H9 (cell line): Measurements from ENCODE around the gene PHLDA3. TPM values are rescaled to one million over a fixed set of nuclear protein-coding genes. Genes with fewer than 3 reads are reported as not detected.
A peak's percentile ranks its signal among the peaks of the same experiment; 100 is the strongest.

ENCODE experiments used
- DNase-seq: peaks from one replicate; pipeline ENCODE4 v3.0.0-alpha.2; 2017
- H2AFZ ChIP-seq: one replicate; pipeline ENCODE4 v1.6.1; 2013; ENCODE audit warnings: mild to moderate bottlenecking, low read length, control low read depth, moderate library complexity
- H2AK5ac ChIP-seq: 2 replicates; pipeline ENCODE4 v1.6.1; 2013; ENCODE audit warnings: low read length, control low read depth, mixed read lengths; ENCODE audit not compliant: insufficient read length
- H2BK120ac ChIP-seq: one replicate; pipeline ENCODE4 v1.6.1; 2013; ENCODE audit warnings: low read depth, mild to moderate bottlenecking, low read length, control low read depth, inconsistent platforms; ENCODE audit not compliant: poor library complexity, severe bottlenecking
- H2BK12ac ChIP-seq: 2 replicates; pipeline ENCODE4 v1.6.1; 2013; ENCODE audit warnings: low read length, control low read depth, mixed read lengths, low read depth; ENCODE audit not compliant: insufficient read length
- H2BK15ac ChIP-seq: 2 replicates; pipeline ENCODE4 v1.6.1; 2013; ENCODE audit warnings: low read depth, low read length, control low read depth
- H2BK20ac ChIP-seq: one replicate; pipeline ENCODE4 v1.6.1; 2013; ENCODE audit warnings: low read depth, mild to moderate bottlenecking, low read length, control low read depth, inconsistent platforms; ENCODE audit not compliant: poor library complexity, severe bottlenecking
- H2BK5ac ChIP-seq: 2 replicates; pipeline ENCODE4 v1.6.1; 2013; ENCODE audit warnings: low read length, control low read depth, mixed read lengths; ENCODE audit not compliant: insufficient read length
- H3K14ac ChIP-seq: 2 replicates; pipeline ENCODE4 v1.6.1; 2013; ENCODE audit warnings: low read length, control low read depth; ENCODE audit not compliant: insufficient read depth
- H3K18ac ChIP-seq: 2 replicates; pipeline ENCODE4 v1.6.1; 2013; ENCODE audit warnings: low read depth, mild to moderate bottlenecking, mixed read lengths, low read length, control low read depth; ENCODE audit not compliant: insufficient read length
- H3K23ac ChIP-seq: 2 replicates; pipeline ENCODE4 v1.6.1; 2013; ENCODE audit warnings: low read length, control low read depth, mixed read lengths, low read depth; ENCODE audit not compliant: insufficient read length
- H3K23me2 ChIP-seq: 2 replicates; pipeline ENCODE4 v1.6.1; 2013; ENCODE audit warnings: low read depth, mild to moderate bottlenecking, mixed read lengths, low read length, control low read depth; ENCODE audit not compliant: insufficient read length, poor library complexity, severe bottlenecking
- H3K27ac ChIP-seq: 2 replicates; pipeline ENCODE4 v1.5.1; 2013; ENCODE audit warnings: low read length, control low read depth, mixed read lengths, low read depth; ENCODE audit not compliant: insufficient read length
- H3K27me3 ChIP-seq: 2 replicates; pipeline ENCODE4 v1.6.1; 2013; ENCODE audit warnings: low read length, control low read depth, inconsistent platforms; ENCODE audit not compliant: insufficient read depth
- H3K4ac ChIP-seq: 2 replicates; pipeline ENCODE4 v1.6.1; 2013; ENCODE audit warnings: low read depth, mild to moderate bottlenecking, control low read depth, inconsistent platforms, low read length, moderate library complexity
- H3K4me1 ChIP-seq: 2 replicates; pipeline ENCODE4 v1.6.1; 2013; ENCODE audit warnings: low read length, control low read depth, inconsistent platforms; ENCODE audit not compliant: insufficient read depth
- H3K4me2 ChIP-seq: 2 replicates; pipeline ENCODE4 v1.6.1; 2013; ENCODE audit warnings: low read length, control low read depth, mixed read lengths; ENCODE audit not compliant: insufficient read length, insufficient read depth
- H3K56ac ChIP-seq: 2 replicates; pipeline ENCODE4 v1.6.1; 2013; ENCODE audit warnings: low read depth, mild to moderate bottlenecking, mixed read lengths, low read length, control low read depth; ENCODE audit not compliant: insufficient read length
- H3K79me1 ChIP-seq: 2 replicates; pipeline ENCODE4 v1.6.1; 2013; ENCODE audit warnings: low read depth, mild to moderate bottlenecking, moderate library complexity, low read length, control low read depth, inconsistent platforms; ENCODE audit not compliant: insufficient read depth, poor library complexity, severe bottlenecking
- H3K79me2 ChIP-seq: 2 replicates; pipeline ENCODE4 v1.6.1; 2013; ENCODE audit warnings: low read length, control low read depth, inconsistent platforms; ENCODE audit not compliant: insufficient read depth
- H3K9ac ChIP-seq: 2 replicates; pipeline ENCODE4 v1.6.1; 2013; ENCODE audit warnings: low read length, control low read depth, mixed read lengths; ENCODE audit not compliant: insufficient read length; ENCODE audit errors: extremely low read depth
- H3K9me3 ChIP-seq: one replicate; pipeline ENCODE4 v1.6.1; 2013; ENCODE audit warnings: low read depth, low read length, inconsistent platforms; ENCODE audit not compliant: control insufficient read depth
- H3T11ph ChIP-seq: one replicate; pipeline ENCODE4 v1.6.1; 2013; ENCODE audit warnings: mild to moderate bottlenecking, low read length, control low read depth, inconsistent platforms
- H4K20me1 ChIP-seq: one replicate; pipeline ENCODE4 v1.6.1; 2013; ENCODE audit not compliant: control insufficient read depth, insufficient read length, insufficient read depth
- H4K5ac ChIP-seq: 2 replicates; pipeline ENCODE4 v1.6.1; 2013; ENCODE audit warnings: low read depth, mild to moderate bottlenecking, mixed read lengths, low read length, control low read depth; ENCODE audit not compliant: insufficient read length
- H4K8ac ChIP-seq: replicated peaks from 2 replicates; pipeline ENCODE4 v1.6.1; 2013; ENCODE audit warnings: low read length, control low read depth, mixed read lengths, low read depth; ENCODE audit not compliant: insufficient read length
- H4K91ac ChIP-seq: 2 replicates; pipeline ENCODE4 v1.6.1; 2013; ENCODE audit warnings: low read depth, mild to moderate bottlenecking, moderate library complexity, mixed read lengths, low read length, control low read depth; ENCODE audit not compliant: insufficient read length
- H3K27ac Mint-ChIP-seq, 3 experiments: 2 replicates in 2 of 3; 3 replicates in 1 of 3; pipeline ENCODE4 v1.8.0; 2020 to 2021; ENCODE audit warnings: mixed read lengths in 3 of 3, mild to moderate bottlenecking in 1 of 3, moderate library complexity in 1 of 3
- H3K27me3 Mint-ChIP-seq: 2 replicates; pipeline ENCODE4 v1.8.0; 2021; ENCODE audit warnings: low read depth, mild to moderate bottlenecking, moderate library complexity, mixed read lengths
- H3K36me3 Mint-ChIP-seq, 3 experiments: 2 replicates in 2 of 3; 3 replicates in 1 of 3; pipeline ENCODE4 v1.8.0; 2020 to 2021; ENCODE audit warnings: low read depth in 3 of 3, mixed read lengths in 3 of 3; ENCODE audit not compliant: insufficient read depth in 1 of 3
- H3K4me1 Mint-ChIP-seq, 2 experiments: 2 replicates each; pipeline ENCODE4 v1.8.0; 2020; ENCODE audit warnings: mixed read lengths in 2 of 2
- H3K4me3 Mint-ChIP-seq, 2 experiments: 2 replicates in 1 of 2; 3 replicates in 1 of 2; pipeline ENCODE4 v1.8.0; 2020 to 2021; ENCODE audit warnings: mild to moderate bottlenecking in 2 of 2, mixed read lengths in 2 of 2, moderate library complexity in 1 of 2
- H3K9me3 Mint-ChIP-seq, 2 experiments: 2 replicates in 1 of 2; 3 replicates in 1 of 2; pipeline ENCODE4 v1.8.0; 2020; ENCODE audit warnings: mild to moderate bottlenecking in 2 of 2, mixed read lengths in 2 of 2, moderate library complexity in 1 of 2
- WGBS: extraction: QIAGEN DNeasy Blood & Tissue Kit; methylation state at CpG from one replicate; pipeline ENCODE4 v1.1.7; 2013; ENCODE audit warnings: missing lambda C conversion rate, low lambda C conversion rate, mixed read lengths; ENCODE audit not compliant: insufficient read length; ENCODE audit errors: extremely low coverage; 5-methylcytosine and 5-hydroxymethylcytosine counted together
- total RNA-seq: library from RNA; stranded (reverse); gene quantifications from 2 replicates; pipeline ENCODE4 v1.2.1, GENCODE V29; 2021
- TF ChIP-seq, protein P1 (sequence below): fragments of 200-600 bp; sonication (generic); conservative IDR thresholded peaks from 3 replicates; pipeline ENCODE4 v1.8.0; 2021; ENCODE audit warnings: antibody characterized with exemption, mild to moderate bottlenecking

Gene PHLDA3
- total RNA-seq, 1 experiment from 2014 or later: 53.9 TPM

DNA sequence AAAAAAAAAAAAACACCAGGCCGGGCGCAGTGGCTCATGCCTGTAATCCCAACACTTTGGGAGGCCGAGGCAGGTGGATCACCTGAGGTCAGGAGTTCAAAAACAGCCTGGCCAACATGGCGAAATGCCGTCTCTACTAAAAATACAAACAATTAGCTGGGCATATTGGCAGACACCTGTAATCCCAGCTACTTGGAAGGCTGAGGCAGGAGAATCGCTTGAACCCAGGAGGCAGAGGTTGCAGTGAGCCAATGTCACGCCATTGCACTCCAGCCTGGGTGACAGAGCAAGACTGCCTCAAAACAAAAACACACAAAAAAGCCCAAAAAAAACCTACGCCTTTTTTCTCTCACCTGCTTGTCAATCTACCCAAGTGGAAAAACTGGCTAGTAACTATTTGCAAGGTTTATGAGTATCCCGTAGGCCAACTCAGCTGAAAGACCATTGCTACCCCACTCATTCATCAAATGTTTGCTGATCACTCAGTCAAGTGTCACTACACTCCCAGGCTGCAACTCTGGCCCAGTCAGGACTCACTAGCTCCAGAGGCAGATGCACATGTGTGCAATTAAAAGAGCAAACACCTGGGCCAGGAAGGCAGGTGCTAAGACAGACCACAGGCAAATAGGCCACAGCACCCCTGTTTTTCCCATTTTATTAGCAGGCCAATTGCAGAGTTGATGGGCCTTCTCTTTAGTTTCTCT is 36.0 kb upstream of the PHLDA3 start:
- Histone ChIP-seq H4K20me1 (no peaks in the 10 kb centered on the region), H2BK15ac (no peak overlapping the region), H2AFZ (no peak overlapping the region), H3K56ac (no peak overlapping the region), H2BK5ac (no peak overlapping the region), H4K5ac (no peak overlapping the region), H4K91ac (no peak overlapping the region), H3T11ph (no peak overlapping the region), H3K14ac (no peak overlapping the region), H4K8ac (no peak overlapping the region), H3K18ac (peak overlapping the region; percentile 51), H3K4me1 (peaks cover 8% of the 10 kb centered on the region), H3K4ac (no peak overlapping the region), H3K79me1 (no peaks in the 10 kb centered on the region), H3K4me2 (no peak overlapping the region), H2AK5ac (no peak overlapping the region), H3K27ac (no peak overlapping the region), H2BK20ac (no peak overlapping the region), H2BK12ac (no peak overlapping the region), H3K9ac (no peak overlapping the region), H3K27me3 (peaks cover 4% of the 10 kb centered on the region; the same call in 1 of the 2 replicates), H3K9me3 (no peaks in the 10 kb centered on the region), H3K79me2 (no peaks in the 10 kb centered on the region), H3K23ac (no peak overlapping the region), H2BK120ac (no peak overlapping the region), H3K23me2 (peaks cover 8% of the 10 kb centered on the region)
- no peak overlapping the region for H3K4me3 Mint-ChIP-seq
- peaks cover 41 to 50% of the 10 kb centered on the region in 2 experiments for H3K4me1 Mint-ChIP-seq
- H3K9me3 Mint-ChIP-seq: no peaks in the 10 kb centered on the region
- no peak for DNase-seq
- peak overlapping the region; percentile 66 to 91 (median 85); a peak in 4 of 7 replicates for H3K27ac Mint-ChIP-seq
- no peaks in the 10 kb centered on the region for H3K36me3 Mint-ChIP-seq
- peaks cover 2% of the 10 kb centered on the region; the same call in 1 of the 2 replicates for H3K27me3 Mint-ChIP-seq
- TF ChIP-seq, protein P1, sequence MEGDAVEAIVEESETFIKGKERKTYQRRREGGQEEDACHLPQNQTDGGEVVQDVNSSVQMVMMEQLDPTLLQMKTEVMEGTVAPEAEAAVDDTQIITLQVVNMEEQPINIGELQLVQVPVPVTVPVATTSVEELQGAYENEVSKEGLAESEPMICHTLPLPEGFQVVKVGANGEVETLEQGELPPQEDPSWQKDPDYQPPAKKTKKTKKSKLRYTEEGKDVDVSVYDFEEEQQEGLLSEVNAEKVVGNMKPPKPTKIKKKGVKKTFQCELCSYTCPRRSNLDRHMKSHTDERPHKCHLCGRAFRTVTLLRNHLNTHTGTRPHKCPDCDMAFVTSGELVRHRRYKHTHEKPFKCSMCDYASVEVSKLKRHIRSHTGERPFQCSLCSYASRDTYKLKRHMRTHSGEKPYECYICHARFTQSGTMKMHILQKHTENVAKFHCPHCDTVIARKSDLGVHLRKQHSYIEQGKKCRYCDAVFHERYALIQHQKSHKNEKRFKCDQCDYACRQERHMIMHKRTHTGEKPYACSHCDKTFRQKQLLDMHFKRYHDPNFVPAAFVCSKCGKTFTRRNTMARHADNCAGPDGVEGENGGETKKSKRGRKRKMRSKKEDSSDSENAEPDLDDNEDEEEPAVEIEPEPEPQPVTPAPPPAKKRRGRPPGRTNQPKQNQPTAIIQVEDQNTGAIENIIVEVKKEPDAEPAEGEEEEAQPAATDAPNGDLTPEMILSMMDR: no peak
- no CpG with 5 or more reads among the region's 9 CpGs for WGBS
